ENCODE measurements around the gene PNCK. TPM values are rescaled to one million over a fixed set of nuclear protein-coding genes. Genes with fewer than 3 reads are reported as not detected.

PNCK gene
- total RNA-seq, 3 donors from 2014 or later = 0.26 to 0.71 (median 0.51) TPM

GRCh38 chrX:153639177-153640044 is 34.2 kb downstream of the PNCK start:
- Mint-ChIP-seq H3K4me1 (ENCODE audit: low read depth) (peaks cover 9% of the 10 kb centered on the region), H3K27me3 (ENCODE audit: low read depth) (peaks cover 13% of the 10 kb centered on the region), H3K9me3 (no peaks in the 10 kb centered on the region), H3K4me3 (no peak overlapping the region), H3K36me3 (ENCODE audit: insufficient read depth) (no peaks in the 10 kb centered on the region)
- DNase-seq (no peak), ATAC-seq (no peak)

GRCh38 chrX:153638436-153639176 is 35.0 kb downstream of the PNCK start:
- H3K36me3 Mint-ChIP-seq (ENCODE audit: insufficient read depth) = no peaks in the 10 kb centered on the region
- H3K4me1 Mint-ChIP-seq (ENCODE audit: low read depth) = peaks cover 9% of the 10 kb centered on the region
- H3K27me3 Mint-ChIP-seq (ENCODE audit: low read depth) = peaks cover 12% of the 10 kb centered on the region
- no peak overlapping the region for H3K4me3 Mint-ChIP-seq
- no peaks in the 10 kb centered on the region for H3K9me3 Mint-ChIP-seq
- no peak for DNase-seq
- no peak for ATAC-seq

GRCh38 chrX:153638041-153638371 is 35.6 kb downstream of the PNCK start:
- ATAC-seq (no peak), DNase-seq (no peak)
- Mint-ChIP-seq H3K36me3 (ENCODE audit: insufficient read depth) (no peaks in the 10 kb centered on the region), H3K27me3 (ENCODE audit: low read depth) (peaks cover 10% of the 10 kb centered on the region), H3K4me3 (no peak overlapping the region), H3K9me3 (no peaks in the 10 kb centered on the region), H3K4me1 (ENCODE audit: low read depth) (peaks cover 8% of the 10 kb centered on the region)

DNA sequence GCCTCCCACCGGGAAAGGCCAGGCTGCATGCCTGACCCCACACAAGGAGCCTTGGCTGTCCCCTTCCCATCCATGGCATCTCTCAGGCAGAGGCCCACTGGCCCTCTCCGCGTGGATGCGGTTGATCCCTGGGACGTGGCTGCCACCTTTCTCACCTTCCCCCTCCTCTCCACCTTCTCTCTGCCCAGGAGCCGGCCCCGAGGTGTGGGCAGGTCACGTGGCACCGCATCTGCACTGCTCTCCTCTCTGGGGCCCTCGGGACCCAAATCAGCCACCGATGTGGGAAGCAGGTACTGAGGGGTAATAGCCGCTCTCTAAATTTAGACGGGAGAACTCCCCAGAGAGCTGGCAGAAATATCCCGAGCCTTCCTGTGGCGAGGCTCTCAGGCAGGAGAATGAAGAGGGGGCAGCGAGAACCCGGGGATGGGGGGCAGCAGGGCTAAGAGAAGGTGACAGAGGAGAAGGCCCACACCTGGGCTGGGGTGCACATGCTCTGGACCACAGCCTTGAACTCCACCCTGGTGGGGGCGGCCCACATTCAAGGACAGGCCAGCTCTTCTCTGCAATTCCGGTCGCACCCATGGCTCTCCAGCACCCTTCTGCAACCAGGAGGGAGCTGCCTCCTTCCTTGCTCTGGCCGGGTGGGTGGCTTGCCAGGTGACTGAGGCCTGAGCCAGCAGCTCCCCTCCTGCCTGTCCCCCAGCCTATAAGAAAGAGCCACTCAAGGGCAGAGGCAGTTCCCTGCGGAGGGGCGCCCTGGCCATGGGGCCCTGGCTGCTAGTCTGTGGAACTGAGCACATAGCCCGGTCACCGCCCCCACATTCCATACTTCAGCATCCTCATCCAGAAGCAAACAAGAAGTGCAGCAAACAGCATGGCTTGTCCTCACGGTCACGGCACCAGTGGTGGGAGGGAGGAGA is 36.2 kb downstream of the PNCK start:
- Mint-ChIP-seq H3K27me3 (ENCODE audit: low read depth) (peaks cover 5% of the 10 kb centered on the region), H3K36me3 (ENCODE audit: insufficient read depth) (no peaks in the 10 kb centered on the region), H3K4me1 (ENCODE audit: low read depth) (peaks cover 4% of the 10 kb centered on the region), H3K4me3 (no peak overlapping the region), H3K9me3 (no peaks in the 10 kb centered on the region)
- ATAC-seq = no peak
- no peak for DNase-seq

- no peak for DNase-seq
- Mint-ChIP-seq H3K27me3 (ENCODE audit: low read depth) (peaks cover 4% of the 10 kb centered on the region), H3K4me1 (ENCODE audit: low read depth) (peaks cover 4% of the 10 kb centered on the region), H3K4me3 (no peak overlapping the region), H3K36me3 (ENCODE audit: insufficient read depth) (no peaks in the 10 kb centered on the region), H3K9me3 (no peaks in the 10 kb centered on the region)
- no peak for ATAC-seq
These were observed 36.9 kb downstream of the PNCK start for GRCh38 chrX:153636716-153637115.

GRCh38 chrX:153635788-153636668 is 37.6 kb downstream of the PNCK start:
- ATAC-seq (peak; percentile 43 to 56), DNase-seq (no peak)
- Mint-ChIP-seq H3K36me3 (ENCODE audit: insufficient read depth) (no peaks in the 10 kb centered on the region), H3K27me3 (ENCODE audit: low read depth) (peaks cover 2% of the 10 kb centered on the region), H3K9me3 (peaks cover 4% of the 10 kb centered on the region), H3K4me3 (no peak overlapping the region), H3K4me1 (ENCODE audit: low read depth) (no peaks in the 10 kb centered on the region)

- Mint-ChIP-seq H3K4me3 (no peak overlapping the region), H3K36me3 (ENCODE audit: insufficient read depth) (no peaks in the 10 kb centered on the region), H3K4me1 (ENCODE audit: low read depth) (no peaks in the 10 kb centered on the region), H3K27me3 (ENCODE audit: low read depth) (peaks cover 2% of the 10 kb centered on the region), H3K9me3 (peaks cover 5% of the 10 kb centered on the region)
- no peak for DNase-seq
- ATAC-seq = no peak
These were observed 38.2 kb downstream of the PNCK start for GRCh38 chrX:153635388-153635787.

- H3K36me3 Mint-ChIP-seq (ENCODE audit: insufficient read depth) = no peaks in the 10 kb centered on the region
- H3K9me3 Mint-ChIP-seq = peaks cover 5% of the 10 kb centered on the region
- ATAC-seq (no peak), DNase-seq (no peak)
- no peak overlapping the region for H3K4me3 Mint-ChIP-seq
- no peaks in the 10 kb centered on the region for H3K4me1 Mint-ChIP-seq (ENCODE audit: low read depth)
- H3K27me3 Mint-ChIP-seq (ENCODE audit: low read depth) = peaks cover 2% of the 10 kb centered on the region
These were observed 38.8 kb downstream of the PNCK start for GRCh38 chrX:153634832-153635231.

DNA sequence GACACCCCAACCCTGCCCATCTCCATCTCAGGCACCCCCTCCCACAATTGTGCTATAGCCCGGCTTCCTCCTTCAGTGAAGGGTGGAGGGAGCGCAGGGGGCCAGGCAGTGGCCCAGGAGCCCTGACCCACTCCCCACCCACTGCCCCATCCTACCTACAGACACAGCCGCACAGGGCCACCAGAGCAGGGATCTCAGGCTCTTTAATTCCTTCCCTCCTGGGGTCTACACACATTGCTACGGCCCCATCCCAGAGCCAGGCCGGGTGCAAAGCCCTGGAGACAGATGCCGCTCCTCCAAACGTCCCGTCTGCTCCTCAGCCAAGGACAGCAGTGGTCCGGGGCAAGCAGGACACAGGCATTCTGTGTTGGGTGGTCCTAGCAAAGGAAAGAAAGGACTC is 39.4 kb downstream of the PNCK start:
- Mint-ChIP-seq H3K27me3 (ENCODE audit: low read depth) (peaks cover 2% of the 10 kb centered on the region), H3K36me3 (ENCODE audit: insufficient read depth) (no peaks in the 10 kb centered on the region), H3K4me1 (ENCODE audit: low read depth) (no peaks in the 10 kb centered on the region), H3K9me3 (peaks cover 5% of the 10 kb centered on the region), H3K4me3 (no peak overlapping the region)
- DNase-seq (no peak), ATAC-seq (no peak)

DNA sequence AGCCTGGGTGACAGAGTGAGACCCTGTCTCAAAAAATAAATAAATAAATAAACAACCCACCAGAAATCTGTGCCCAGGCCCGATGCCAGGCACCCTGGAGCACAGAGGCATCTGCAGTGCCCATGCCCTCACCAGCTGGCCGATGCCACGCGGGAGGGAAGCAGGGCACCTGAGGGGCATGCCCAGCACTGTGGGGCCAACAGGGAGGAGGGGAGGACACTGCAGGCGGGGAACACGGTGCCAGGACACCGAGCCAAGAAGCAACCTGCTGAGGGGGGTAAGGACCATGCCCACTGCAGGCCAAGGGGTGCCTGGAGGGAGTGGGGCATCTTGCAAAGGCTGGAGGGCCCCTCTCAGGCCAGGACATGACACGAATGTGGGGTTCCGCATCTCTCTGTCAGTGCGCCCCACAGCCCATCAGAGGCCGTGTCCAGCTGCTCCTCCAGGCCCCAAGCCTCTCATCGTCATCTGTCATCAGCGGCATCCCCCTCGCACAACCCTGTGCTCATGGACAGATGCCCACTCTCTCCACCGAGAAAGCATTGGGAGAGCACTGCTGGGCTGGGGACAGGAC is 39.9 kb downstream of the PNCK start:
- DNase-seq = no peak
- ATAC-seq = no peak
- Mint-ChIP-seq H3K36me3 (ENCODE audit: insufficient read depth) (no peaks in the 10 kb centered on the region), H3K27me3 (ENCODE audit: low read depth) (peaks cover 2% of the 10 kb centered on the region), H3K4me3 (no peak overlapping the region), H3K4me1 (ENCODE audit: low read depth) (no peaks in the 10 kb centered on the region), H3K9me3 (peaks cover 5% of the 10 kb centered on the region)

GRCh38 chrX:153633048-153633447 is 40.6 kb downstream of the PNCK start:
- no peak overlapping the region for H3K4me3 Mint-ChIP-seq
- H3K9me3 Mint-ChIP-seq = peaks cover 5% of the 10 kb centered on the region
- no peaks in the 10 kb centered on the region for H3K36me3 Mint-ChIP-seq (ENCODE audit: insufficient read depth)
- no peaks in the 10 kb centered on the region for H3K4me1 Mint-ChIP-seq (ENCODE audit: low read depth)
- ATAC-seq (no peak), DNase-seq (no peak)
- peaks cover 2% of the 10 kb centered on the region for H3K27me3 Mint-ChIP-seq (ENCODE audit: low read depth)

- Mint-ChIP-seq H3K4me3 (no peak overlapping the region), H3K4me1 (ENCODE audit: low read depth) (no peaks in the 10 kb centered on the region), H3K36me3 (ENCODE audit: insufficient read depth) (no peaks in the 10 kb centered on the region), H3K9me3 (peaks cover 5% of the 10 kb centered on the region), H3K27me3 (ENCODE audit: low read depth) (peaks cover 2% of the 10 kb centered on the region)
- ATAC-seq = no peak
- no peak for DNase-seq
These were observed 41.0 kb downstream of the PNCK start for GRCh38 chrX:153632595-153632946.

- Mint-ChIP-seq H3K4me1 (ENCODE audit: low read depth) (no peaks in the 10 kb centered on the region), H3K4me3 (no peak overlapping the region), H3K27me3 (ENCODE audit: low read depth) (peaks cover 2% of the 10 kb centered on the region), H3K9me3 (peaks cover 5% of the 10 kb centered on the region), H3K36me3 (ENCODE audit: insufficient read depth) (no peaks in the 10 kb centered on the region)
- DNase-seq = no peak
- no peak for ATAC-seq
These were observed 41.6 kb downstream of the PNCK start for GRCh38 chrX:153631907-153632594.
